ENCODE data around the gene ARHGAP27.

Gene ARHGAP27

GRCh38 chr17:45366691-45367090, 66.0 kb downstream of the ARHGAP27 start:
- Histone ChIP-seq H3K9ac (ENCODE audit: low read length) (no peak overlapping the region), H3K36me3 (ENCODE audit: control insufficient read depth, insufficient read depth, low read length) (no peaks in the 10 kb centered on the region), H3K9me3 (ENCODE audit: control insufficient read depth, insufficient read depth, low read depth, low read length) (no peaks in the 10 kb centered on the region), H3K4me3 (ENCODE audit: low read depth, low read length) (no peak overlapping the region), H3K27me3 (ENCODE audit: control insufficient read depth, insufficient read depth, low read length) (no peaks in the 10 kb centered on the region), H3K27ac (ENCODE audit: low read depth, low read length) (no peak overlapping the region), H3K4me1 (ENCODE audit: control insufficient read depth, insufficient read depth, low read length) (peaks cover 30% of the 10 kb centered on the region)

GRCh38 chr17:45366049-45366448, 66.6 kb downstream of the ARHGAP27 start:
- no peaks in the 10 kb centered on the region for H3K9me3 ChIP-seq (ENCODE audit: control insufficient read depth, insufficient read depth, low read depth, low read length)
- no peak overlapping the region for H3K9ac ChIP-seq (ENCODE audit: low read length)
- H3K4me1 ChIP-seq (ENCODE audit: control insufficient read depth, insufficient read depth, low read length): peaks cover 26% of the 10 kb centered on the region
- no peaks in the 10 kb centered on the region for H3K27me3 ChIP-seq (ENCODE audit: control insufficient read depth, insufficient read depth, low read length)
- H3K4me3 ChIP-seq (ENCODE audit: low read depth, low read length): no peak overlapping the region
- H3K27ac ChIP-seq (ENCODE audit: low read depth, low read length): no peak overlapping the region
- H3K36me3 ChIP-seq (ENCODE audit: control insufficient read depth, insufficient read depth, low read length): no peaks in the 10 kb centered on the region

- Histone ChIP-seq H3K36me3 (ENCODE audit: control insufficient read depth, insufficient read depth, low read length) (no peaks in the 10 kb centered on the region), H3K4me3 (ENCODE audit: low read depth, low read length) (no peak overlapping the region), H3K27me3 (ENCODE audit: control insufficient read depth, insufficient read depth, low read length) (no peaks in the 10 kb centered on the region), H3K4me1 (ENCODE audit: control insufficient read depth, insufficient read depth, low read length) (peaks cover 21% of the 10 kb centered on the region), H3K9ac (ENCODE audit: low read length) (peak overlapping the region; percentile 74), H3K27ac (ENCODE audit: low read depth, low read length) (peak overlapping the region; percentile 88), H3K9me3 (ENCODE audit: control insufficient read depth, insufficient read depth, low read depth, low read length) (no peaks in the 10 kb centered on the region)
Measured at GRCh38 chr17:45364531-45365390, 67.9 kb downstream of the ARHGAP27 start.

- no peak overlapping the region for H3K9ac ChIP-seq (ENCODE audit: low read length)
- no peak overlapping the region for H3K4me3 ChIP-seq (ENCODE audit: low read depth, low read length)
- no peaks in the 10 kb centered on the region for H3K9me3 ChIP-seq (ENCODE audit: control insufficient read depth, insufficient read depth, low read depth, low read length)
- peaks cover 21% of the 10 kb centered on the region for H3K4me1 ChIP-seq (ENCODE audit: control insufficient read depth, insufficient read depth, low read length)
- H3K27me3 ChIP-seq (ENCODE audit: control insufficient read depth, insufficient read depth, low read length): no peaks in the 10 kb centered on the region
- no peak overlapping the region for H3K27ac ChIP-seq (ENCODE audit: low read depth, low read length)
- no peaks in the 10 kb centered on the region for H3K36me3 ChIP-seq (ENCODE audit: control insufficient read depth, insufficient read depth, low read length)
Measured at GRCh38 chr17:45363498-45363897, 69.2 kb downstream of the ARHGAP27 start.

GRCh38 chr17:45361976-45362375, 70.7 kb downstream of the ARHGAP27 start:
- H3K9ac ChIP-seq (ENCODE audit: low read length): no peak overlapping the region
- no peak overlapping the region for H3K4me3 ChIP-seq (ENCODE audit: low read depth, low read length)
- no peaks in the 10 kb centered on the region for H3K36me3 ChIP-seq (ENCODE audit: control insufficient read depth, insufficient read depth, low read length)
- no peaks in the 10 kb centered on the region for H3K27me3 ChIP-seq (ENCODE audit: control insufficient read depth, insufficient read depth, low read length)
- no peaks in the 10 kb centered on the region for H3K9me3 ChIP-seq (ENCODE audit: control insufficient read depth, insufficient read depth, low read depth, low read length)
- no peak overlapping the region for H3K27ac ChIP-seq (ENCODE audit: low read depth, low read length)
- peaks cover 16% of the 10 kb centered on the region for H3K4me1 ChIP-seq (ENCODE audit: control insufficient read depth, insufficient read depth, low read length)

GRCh38 chr17:45361451-45361850, 71.2 kb downstream of the ARHGAP27 start:
- no peak overlapping the region for H3K4me3 ChIP-seq (ENCODE audit: low read depth, low read length)
- peaks cover 11% of the 10 kb centered on the region for H3K4me1 ChIP-seq (ENCODE audit: control insufficient read depth, insufficient read depth, low read length)
- no peaks in the 10 kb centered on the region for H3K36me3 ChIP-seq (ENCODE audit: control insufficient read depth, insufficient read depth, low read length)
- H3K27ac ChIP-seq (ENCODE audit: low read depth, low read length): no peak overlapping the region
- no peak overlapping the region for H3K9ac ChIP-seq (ENCODE audit: low read length)
- H3K27me3 ChIP-seq (ENCODE audit: control insufficient read depth, insufficient read depth, low read length): no peaks in the 10 kb centered on the region
- no peaks in the 10 kb centered on the region for H3K9me3 ChIP-seq (ENCODE audit: control insufficient read depth, insufficient read depth, low read depth, low read length)

GRCh38 chr17:45357364-45357997, 75.2 kb downstream of the ARHGAP27 start:
- Histone ChIP-seq H3K27ac (ENCODE audit: low read depth, low read length) (no peak overlapping the region), H3K9ac (ENCODE audit: low read length) (no peak overlapping the region), H3K27me3 (ENCODE audit: control insufficient read depth, insufficient read depth, low read length) (no peaks in the 10 kb centered on the region), H3K36me3 (ENCODE audit: control insufficient read depth, insufficient read depth, low read length) (no peaks in the 10 kb centered on the region), H3K9me3 (ENCODE audit: control insufficient read depth, insufficient read depth, low read depth, low read length) (no peaks in the 10 kb centered on the region), H3K4me1 (ENCODE audit: control insufficient read depth, insufficient read depth, low read length) (no peaks in the 10 kb centered on the region), H3K4me3 (ENCODE audit: low read depth, low read length) (no peak overlapping the region)

GRCh38 chr17:45355087-45355486, 77.6 kb downstream of the ARHGAP27 start:
- no peak overlapping the region for H3K9ac ChIP-seq (ENCODE audit: low read length)
- no peaks in the 10 kb centered on the region for H3K4me1 ChIP-seq (ENCODE audit: control insufficient read depth, insufficient read depth, low read length)
- H3K9me3 ChIP-seq (ENCODE audit: control insufficient read depth, insufficient read depth, low read depth, low read length): peaks cover 5% of the 10 kb centered on the region; the same call in 1 of the 2 replicates
- H3K27ac ChIP-seq (ENCODE audit: low read depth, low read length): no peak overlapping the region
- H3K36me3 ChIP-seq (ENCODE audit: control insufficient read depth, insufficient read depth, low read length): no peaks in the 10 kb centered on the region
- H3K4me3 ChIP-seq (ENCODE audit: low read depth, low read length): no peak overlapping the region
- H3K27me3 ChIP-seq (ENCODE audit: control insufficient read depth, insufficient read depth, low read length): no peaks in the 10 kb centered on the region

- no peaks in the 10 kb centered on the region for H3K36me3 ChIP-seq (ENCODE audit: control insufficient read depth, insufficient read depth, low read length)
- no peaks in the 10 kb centered on the region for H3K4me1 ChIP-seq (ENCODE audit: control insufficient read depth, insufficient read depth, low read length)
- H3K27ac ChIP-seq (ENCODE audit: low read depth, low read length): no peak overlapping the region
- peaks cover 5% of the 10 kb centered on the region; the same call in 1 of the 2 replicates for H3K9me3 ChIP-seq (ENCODE audit: control insufficient read depth, insufficient read depth, low read depth, low read length)
- H3K27me3 ChIP-seq (ENCODE audit: control insufficient read depth, insufficient read depth, low read length): no peaks in the 10 kb centered on the region
- H3K9ac ChIP-seq (ENCODE audit: low read length): no peak overlapping the region
- H3K4me3 ChIP-seq (ENCODE audit: low read depth, low read length): no peak overlapping the region
Measured at GRCh38 chr17:45353043-45353442, 79.6 kb downstream of the ARHGAP27 start.

GRCh38 chr17:45351831-45352230, 80.8 kb downstream of the ARHGAP27 start:
- H3K27ac ChIP-seq (ENCODE audit: low read depth, low read length): no peak overlapping the region
- H3K4me1 ChIP-seq (ENCODE audit: control insufficient read depth, insufficient read depth, low read length): no peaks in the 10 kb centered on the region
- no peak overlapping the region for H3K4me3 ChIP-seq (ENCODE audit: low read depth, low read length)
- H3K9ac ChIP-seq (ENCODE audit: low read length): no peak overlapping the region
- H3K27me3 ChIP-seq (ENCODE audit: control insufficient read depth, insufficient read depth, low read length): no peaks in the 10 kb centered on the region
- no peaks in the 10 kb centered on the region for H3K36me3 ChIP-seq (ENCODE audit: control insufficient read depth, insufficient read depth, low read length)
- peaks cover 5% of the 10 kb centered on the region; the same call in 1 of the 2 replicates for H3K9me3 ChIP-seq (ENCODE audit: control insufficient read depth, insufficient read depth, low read depth, low read length)

- H3K27me3 ChIP-seq (ENCODE audit: control insufficient read depth, insufficient read depth, low read length): no peaks in the 10 kb centered on the region
- peaks cover 2% of the 10 kb centered on the region; the same call in 1 of the 2 replicates for H3K4me1 ChIP-seq (ENCODE audit: control insufficient read depth, insufficient read depth, low read length)
- no peak overlapping the region for H3K9ac ChIP-seq (ENCODE audit: low read length)
- no peaks in the 10 kb centered on the region for H3K36me3 ChIP-seq (ENCODE audit: control insufficient read depth, insufficient read depth, low read length)
- peaks cover 5% of the 10 kb centered on the region; the same call in 1 of the 2 replicates for H3K9me3 ChIP-seq (ENCODE audit: control insufficient read depth, insufficient read depth, low read depth, low read length)
- H3K4me3 ChIP-seq (ENCODE audit: low read depth, low read length): no peak overlapping the region
- no peak overlapping the region for H3K27ac ChIP-seq (ENCODE audit: low read depth, low read length)
Measured at GRCh38 chr17:45347444-45347843, 85.2 kb downstream of the ARHGAP27 start.
